Endodermal cell (in vitro differentiated cells): ENCODE results near the gene KCNJ2. TPM values are rescaled to one million over a fixed set of nuclear protein-coding genes. Genes with fewer than 3 reads are reported as not detected.

Source experiments
- DNase-seq: peaks from one replicate; pipeline ENCODE4 v3.0.0-alpha.2; 2017
- H3K27ac ChIP-seq: 2 replicates; pipeline ENCODE4 v1.5.1; 2013; ENCODE audit warnings: mild to moderate bottlenecking, low read depth, low read length, moderate library complexity
- H3K27me3 ChIP-seq: 2 replicates; pipeline ENCODE4 v1.6.1; 2013; ENCODE audit warnings: mild to moderate bottlenecking, low read length, moderate library complexity; ENCODE audit not compliant: insufficient read depth, control insufficient read depth, poor library complexity, severe bottlenecking
- H3K36me3 ChIP-seq: 2 replicates; pipeline ENCODE4 v1.7.0; 2013; ENCODE audit warnings: mild to moderate bottlenecking, low read length, moderate library complexity; ENCODE audit not compliant: control insufficient read depth, insufficient read depth
- H3K4me1 ChIP-seq: one replicate; pipeline ENCODE4 v1.7.0; 2013; ENCODE audit warnings: low read length; ENCODE audit not compliant: control insufficient read depth, insufficient read depth
- H3K4me3 ChIP-seq: 2 replicates; pipeline ENCODE4 v1.5.1; 2013; ENCODE audit warnings: mild to moderate bottlenecking, low read length, moderate library complexity
- H3K9ac ChIP-seq: 2 replicates; pipeline ENCODE4 v1.6.1; 2013; ENCODE audit warnings: mild to moderate bottlenecking, low read length, moderate library complexity; ENCODE audit not compliant: poor library complexity, severe bottlenecking; ENCODE audit errors: extremely low read depth
- H3K9me3 ChIP-seq: 2 replicates; pipeline ENCODE4 v1.6.1; 2013; ENCODE audit warnings: mild to moderate bottlenecking, low read length, moderate library complexity; ENCODE audit not compliant: control insufficient read depth
- H3K27ac Mint-ChIP-seq: 2 replicates; pipeline ENCODE4 v1.8.0; 2020; ENCODE audit warnings: mixed read lengths
- H3K27me3 Mint-ChIP-seq: 2 replicates; pipeline ENCODE4 v1.8.0; 2021; ENCODE audit warnings: mild to moderate bottlenecking, mixed read lengths; ENCODE audit not compliant: insufficient read depth
- H3K36me3 Mint-ChIP-seq: 2 replicates; pipeline ENCODE4 v1.8.0; 2020; ENCODE audit warnings: low read depth, mixed read lengths
- H3K4me1 Mint-ChIP-seq: 2 replicates; pipeline ENCODE4 v1.8.0; 2020; ENCODE audit warnings: mixed read lengths
- H3K4me3 Mint-ChIP-seq: 2 replicates; pipeline ENCODE4 v1.8.0; 2020; ENCODE audit warnings: mild to moderate bottlenecking, moderate library complexity, mixed read lengths
- H3K9me3 Mint-ChIP-seq: 2 replicates; pipeline ENCODE4 v1.8.0; 2020; ENCODE audit warnings: mild to moderate bottlenecking, mixed read lengths
- CTCF ChIP-seq: fragments of 200-600 bp; sonication (generic); conservative IDR thresholded peaks from 2 replicates; pipeline ENCODE4 v1.5.0; 2021; ENCODE audit warnings: antibody characterized with exemption, mild to moderate bottlenecking
- WGBS, 2 experiments: methylation state at CpG; one replicate each; pipeline versions ENCODE4 v1.1.5 to v1.1.7; 2013; ENCODE audit warnings: missing lambda C conversion rate in 2 of 2, mixed read lengths in 1 of 2; ENCODE audit not compliant: insufficient coverage in 1 of 2, insufficient read length in 1 of 2; 5-methylcytosine and 5-hydroxymethylcytosine counted together
- total RNA-seq, 2 donors: library from RNA; stranded (reverse); fragmentation: NEBNext Ultra II Directional in 1 of 2; extraction: Animal tissue kit (Norgen Biotek cat#: 25700) in 1 of 2; gene quantifications; 2 replicates in 1 of 2; 3 replicates in 1 of 2; pipeline ENCODE4 v1.2.1, GENCODE V29; 2021

Gene KCNJ2
- total RNA-seq, 2 donors from 2014 or later = 0.35 to 1.3 TPM

GRCh38 chr17:70208825-70209555 is 39.7 kb downstream of the KCNJ2 start:
- TF ChIP-seq CTCF = no peak
- Mint-ChIP-seq H3K27ac (no peak overlapping the region), H3K9me3 (peaks cover 13% of the 10 kb centered on the region), H3K27me3 (no peaks in the 10 kb centered on the region), H3K36me3 (peaks cover 5% of the 10 kb centered on the region), H3K4me1 (no peaks in the 10 kb centered on the region), H3K4me3 (no peak overlapping the region)
- H3K9me3 ChIP-seq = peaks cover 7% of the 10 kb centered on the region
- no peak overlapping the region for H3K27ac ChIP-seq
- 92% methylated on average over 4 to 6 of the region's 6 CpGs for WGBS, 2 experiments
- no peak overlapping the region for H3K4me3 ChIP-seq
- no peaks in the 10 kb centered on the region for H3K36me3 ChIP-seq
- no peaks in the 10 kb centered on the region for H3K27me3 ChIP-seq
- H3K4me1 ChIP-seq = no peaks in the 10 kb centered on the region
- H3K9ac ChIP-seq = no peak overlapping the region
- no peak for DNase-seq

DNA sequence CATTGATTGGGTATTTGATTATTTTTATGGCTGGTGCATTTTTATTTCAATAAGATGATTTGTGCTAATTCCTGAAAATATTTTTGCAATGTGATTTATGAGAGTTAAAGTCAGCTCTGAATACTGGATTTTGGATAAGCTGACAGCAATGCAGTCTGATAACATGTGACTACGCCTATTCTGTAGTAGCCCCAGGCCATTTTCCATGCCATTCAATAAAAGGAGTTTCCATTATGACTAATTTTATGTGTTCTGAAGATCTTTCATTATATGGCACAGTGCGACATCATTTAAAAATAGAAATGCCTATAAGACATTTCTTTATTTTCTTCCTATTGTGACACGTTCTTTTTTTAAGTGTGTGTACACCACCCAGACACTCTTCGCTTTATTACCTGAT is 46.3 kb downstream of the KCNJ2 start:
- Mint-ChIP-seq H3K4me1 (no peaks in the 10 kb centered on the region), H3K4me3 (no peak overlapping the region), H3K9me3 (peaks cover 21% of the 10 kb centered on the region), H3K27me3 (peaks cover 2% of the 10 kb centered on the region), H3K27ac (no peak overlapping the region), H3K36me3 (peaks cover 5% of the 10 kb centered on the region)
- H3K4me1 ChIP-seq = no peaks in the 10 kb centered on the region
- no peak overlapping the region for H3K27ac ChIP-seq
- H3K9me3 ChIP-seq = peaks cover 7% of the 10 kb centered on the region
- no peak for DNase-seq
- no peak for TF ChIP-seq CTCF
- H3K4me3 ChIP-seq = no peak overlapping the region
- no peaks in the 10 kb centered on the region for H3K27me3 ChIP-seq
- 95 to 100% methylated on average over 1 to 4 of the region's 4 CpGs for WGBS, 2 experiments
- no peaks in the 10 kb centered on the region for H3K36me3 ChIP-seq
- no peak overlapping the region for H3K9ac ChIP-seq

DNA sequence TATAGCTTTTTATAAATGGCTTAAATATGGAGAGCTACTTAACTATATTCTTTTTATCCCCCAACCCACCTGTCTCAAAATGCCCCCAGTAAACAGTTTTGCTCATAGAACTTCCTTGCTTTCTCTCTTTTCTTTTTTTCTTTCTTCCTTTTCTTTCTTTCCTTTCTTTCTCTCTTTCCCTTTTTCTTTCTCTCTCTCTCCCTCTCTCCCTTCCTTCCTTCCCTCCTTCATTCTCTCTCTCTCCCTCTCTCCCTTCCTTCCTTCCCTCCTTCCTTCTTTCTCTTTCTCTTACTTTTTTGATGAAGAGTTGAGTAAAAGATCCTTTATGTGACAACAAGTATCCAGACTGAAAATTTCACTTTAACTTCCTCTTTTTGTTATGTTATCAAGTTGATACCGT is 48.2 kb downstream of the KCNJ2 start:
- Mint-ChIP-seq H3K9me3 (peaks cover 21% of the 10 kb centered on the region), H3K36me3 (peaks cover 5% of the 10 kb centered on the region), H3K4me3 (no peak overlapping the region), H3K27ac (no peak overlapping the region), H3K27me3 (peaks cover 3% of the 10 kb centered on the region), H3K4me1 (no peaks in the 10 kb centered on the region)
- H3K27ac ChIP-seq = no peak overlapping the region
- H3K27me3 ChIP-seq = no peaks in the 10 kb centered on the region
- no peak for TF ChIP-seq CTCF
- H3K4me3 ChIP-seq = no peak overlapping the region
- H3K4me1 ChIP-seq = no peaks in the 10 kb centered on the region
- no peaks in the 10 kb centered on the region for H3K36me3 ChIP-seq
- H3K9ac ChIP-seq = no peak overlapping the region
- DNase-seq = no peak
- 89% methylated on average over 1 of the region's 1 CpG; no CpG with 5 or more reads in 1 of the 2 experiments for WGBS, 2 experiments
- H3K9me3 ChIP-seq = peaks cover 7% of the 10 kb centered on the region
